Type B pancreatic cell (in vitro differentiated cells): ENCODE data around the gene WTIP. TPM values are rescaled to one million over a fixed set of nuclear protein-coding genes. Genes with fewer than 3 reads are reported as not detected.
A peak's percentile ranks its signal among the peaks of the same experiment; 100 is the strongest.

Source experiments
- DNase-seq: peaks from one replicate; pipeline ENCODE4 v3.0.0; 2021; ENCODE audit warnings: mixed read lengths; ENCODE audit not compliant: unreplicated experiment; ENCODE audit errors: extremely low spot score
- H3K27ac Mint-ChIP-seq: 2 replicates; pipeline ENCODE4 v1.8.0; 2021; ENCODE audit warnings: mild to moderate bottlenecking, mixed read lengths
- H3K27me3 Mint-ChIP-seq: 2 replicates; pipeline ENCODE4 v1.8.0; 2021; ENCODE audit warnings: mixed read lengths
- H3K36me3 Mint-ChIP-seq: 2 replicates; pipeline ENCODE4 v1.8.0; 2021; ENCODE audit warnings: mixed read lengths
- H3K4me1 Mint-ChIP-seq: one replicate; pipeline ENCODE4 v1.8.0; 2021; ENCODE audit warnings: mixed read lengths; ENCODE audit not compliant: unreplicated experiment
- H3K4me3 Mint-ChIP-seq: 2 replicates; pipeline ENCODE4 v1.8.0; 2021; ENCODE audit warnings: mild to moderate bottlenecking, mixed read lengths
- H3K9me3 Mint-ChIP-seq: 2 replicates; pipeline ENCODE4 v1.8.0; 2021; ENCODE audit warnings: mixed read lengths
- total RNA-seq: library from RNA; stranded (reverse); gene quantifications from 2 replicates; pipeline ENCODE4 v1.2.1, GENCODE V29; 2021; ENCODE audit warnings: low replicate concordance
- TF ChIP-seq, protein P1 (sequence below): fragments of 200-600 bp; sonication (generic); conservative IDR thresholded peaks from 2 replicates; pipeline ENCODE4 v1.5.0; 2021; ENCODE audit warnings: antibody characterized with exemption, mild to moderate bottlenecking

The WTIP gene
- total RNA-seq, 1 donor from 2014 or later = 23.9 TPM

DNA sequence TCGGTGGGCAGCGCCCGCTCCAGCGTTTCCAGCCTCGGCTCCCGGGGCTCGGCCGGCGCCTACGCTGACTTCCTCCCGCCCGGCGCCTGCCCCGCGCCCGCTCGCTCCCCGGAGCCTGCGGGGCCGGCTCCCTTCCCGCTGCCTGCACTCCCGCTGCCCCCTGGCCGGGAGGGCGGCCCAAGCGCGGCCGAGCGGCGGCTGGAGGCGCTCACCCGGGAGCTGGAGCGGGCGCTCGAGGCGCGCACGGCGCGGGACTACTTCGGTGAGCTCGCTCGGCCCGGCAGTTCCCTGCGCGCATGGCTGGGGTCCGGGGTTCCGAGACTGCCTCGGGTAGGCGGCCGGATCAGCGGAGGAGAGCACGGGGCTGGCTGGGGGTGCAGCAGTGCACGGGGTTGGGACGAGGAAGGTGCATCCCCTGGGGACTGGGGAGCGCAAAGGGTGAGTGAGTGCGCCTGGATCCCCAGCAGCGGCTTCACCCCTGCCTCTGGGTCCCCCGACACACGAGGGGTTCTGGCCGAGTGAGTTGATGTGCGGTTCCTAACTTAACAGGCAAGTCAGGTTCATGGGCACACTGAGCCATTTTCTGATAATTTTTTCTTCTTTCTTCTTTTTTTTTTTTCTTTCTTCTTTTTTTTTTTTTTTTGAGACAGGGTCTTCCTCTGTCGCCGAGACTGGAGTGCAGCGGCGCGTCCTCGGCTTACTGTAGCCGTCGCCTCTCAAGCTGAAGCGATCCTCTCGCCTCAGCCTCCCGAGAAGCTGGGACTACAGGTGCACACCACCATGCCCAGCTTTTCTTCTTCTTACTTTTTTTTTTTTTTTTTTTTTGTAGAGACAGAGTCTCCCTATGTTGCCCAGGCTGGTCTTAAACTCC lies 1.1 kb downstream of the WTIP start:
- Mint-ChIP-seq H3K4me3 (peak overlapping the region; percentile 84), H3K36me3 (no peaks in the 10 kb centered on the region), H3K4me1 (peaks cover 12% of the 10 kb centered on the region), H3K27ac (peak overlapping the region; percentile 42), H3K9me3 (no peaks in the 10 kb centered on the region), H3K27me3 (no peaks in the 10 kb centered on the region)
- no peak for DNase-seq
- TF ChIP-seq, protein P1, sequence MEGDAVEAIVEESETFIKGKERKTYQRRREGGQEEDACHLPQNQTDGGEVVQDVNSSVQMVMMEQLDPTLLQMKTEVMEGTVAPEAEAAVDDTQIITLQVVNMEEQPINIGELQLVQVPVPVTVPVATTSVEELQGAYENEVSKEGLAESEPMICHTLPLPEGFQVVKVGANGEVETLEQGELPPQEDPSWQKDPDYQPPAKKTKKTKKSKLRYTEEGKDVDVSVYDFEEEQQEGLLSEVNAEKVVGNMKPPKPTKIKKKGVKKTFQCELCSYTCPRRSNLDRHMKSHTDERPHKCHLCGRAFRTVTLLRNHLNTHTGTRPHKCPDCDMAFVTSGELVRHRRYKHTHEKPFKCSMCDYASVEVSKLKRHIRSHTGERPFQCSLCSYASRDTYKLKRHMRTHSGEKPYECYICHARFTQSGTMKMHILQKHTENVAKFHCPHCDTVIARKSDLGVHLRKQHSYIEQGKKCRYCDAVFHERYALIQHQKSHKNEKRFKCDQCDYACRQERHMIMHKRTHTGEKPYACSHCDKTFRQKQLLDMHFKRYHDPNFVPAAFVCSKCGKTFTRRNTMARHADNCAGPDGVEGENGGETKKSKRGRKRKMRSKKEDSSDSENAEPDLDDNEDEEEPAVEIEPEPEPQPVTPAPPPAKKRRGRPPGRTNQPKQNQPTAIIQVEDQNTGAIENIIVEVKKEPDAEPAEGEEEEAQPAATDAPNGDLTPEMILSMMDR = no peak

DNA sequence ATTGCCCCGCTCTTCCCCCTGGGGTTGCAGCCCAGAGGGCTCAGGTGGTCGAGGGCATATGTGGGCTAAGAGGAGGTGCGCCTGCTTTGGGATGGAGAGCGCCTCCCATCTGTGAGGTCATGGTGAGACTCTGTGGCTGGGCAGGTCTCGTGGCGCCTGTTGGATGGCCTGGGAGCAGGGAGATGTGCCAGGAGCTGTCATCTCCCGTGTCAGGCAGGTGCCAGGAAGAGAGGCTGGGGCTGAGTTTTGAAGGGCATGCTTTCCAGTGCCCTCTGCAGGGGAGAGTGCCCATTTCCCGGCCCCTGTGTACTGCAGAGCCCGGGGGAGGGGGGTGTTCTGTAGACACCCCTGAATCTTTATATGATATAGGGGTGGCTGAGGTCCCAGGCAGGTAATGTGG lies 2.8 kb downstream of the WTIP start:
- TF ChIP-seq, protein P1 = no peak
- H3K27ac Mint-ChIP-seq = no peak overlapping the region
- peak overlapping the region; percentile 36 for H3K4me3 Mint-ChIP-seq
- peaks cover 12% of the 10 kb centered on the region for H3K4me1 Mint-ChIP-seq
- H3K27me3 Mint-ChIP-seq = no peaks in the 10 kb centered on the region
- H3K9me3 Mint-ChIP-seq = no peaks in the 10 kb centered on the region
- no peaks in the 10 kb centered on the region for H3K36me3 Mint-ChIP-seq
- DNase-seq = no peak

DNA sequence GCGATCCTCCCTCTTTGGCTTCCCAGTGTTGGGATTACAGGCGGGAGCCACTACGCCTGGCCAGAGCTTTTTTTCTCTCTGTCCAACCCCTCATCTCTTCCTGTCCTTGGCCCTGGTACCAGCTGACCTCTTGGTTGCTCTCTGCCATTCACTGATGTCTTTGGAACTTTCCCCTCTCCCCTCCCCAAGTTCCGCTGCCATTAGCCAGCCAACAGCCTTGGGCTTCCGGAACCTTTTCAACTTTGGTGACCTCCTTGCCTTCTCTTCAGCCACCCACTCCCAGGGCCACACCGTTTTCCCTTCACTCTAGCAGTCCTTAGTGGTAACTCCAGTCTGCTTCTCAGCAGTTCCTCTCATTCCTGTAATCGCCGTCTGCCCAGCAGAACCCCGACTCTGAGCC lies 4.3 kb downstream of the WTIP start:
- Mint-ChIP-seq H3K4me1 (peaks cover 12% of the 10 kb centered on the region), H3K27ac (no peak overlapping the region), H3K27me3 (no peaks in the 10 kb centered on the region), H3K36me3 (no peaks in the 10 kb centered on the region), H3K4me3 (peak overlapping the region; percentile 33), H3K9me3 (no peaks in the 10 kb centered on the region)
- DNase-seq = no peak
- TF ChIP-seq, protein P1 = no peak

DNA sequence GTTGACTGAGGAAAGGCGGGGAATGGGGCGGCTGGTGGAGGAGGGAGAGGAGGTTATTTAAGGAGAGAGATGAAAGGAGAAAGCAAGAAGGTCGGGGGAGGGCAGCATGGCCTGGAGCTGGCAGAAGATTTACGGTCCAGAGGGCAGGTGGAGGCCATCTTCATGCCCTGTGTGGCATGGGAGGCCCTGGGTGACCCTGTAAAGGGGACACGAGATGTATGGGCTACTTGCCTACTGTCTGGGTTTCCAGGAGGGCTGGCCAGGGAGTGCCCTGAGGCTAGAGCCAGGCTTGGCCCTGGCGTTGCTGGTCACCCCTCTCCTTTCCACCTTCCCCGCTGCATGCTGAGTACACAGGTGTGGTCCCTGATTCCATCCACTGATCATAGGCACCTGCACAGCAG lies 6.1 kb downstream of the WTIP start:
- Mint-ChIP-seq H3K27ac (peak overlapping the region; percentile 29), H3K4me3 (no peak overlapping the region), H3K27me3 (no peaks in the 10 kb centered on the region), H3K9me3 (no peaks in the 10 kb centered on the region), H3K36me3 (no peaks in the 10 kb centered on the region), H3K4me1 (peaks cover 12% of the 10 kb centered on the region)
- TF ChIP-seq, protein P1 = no peak
- DNase-seq = no peak

DNA sequence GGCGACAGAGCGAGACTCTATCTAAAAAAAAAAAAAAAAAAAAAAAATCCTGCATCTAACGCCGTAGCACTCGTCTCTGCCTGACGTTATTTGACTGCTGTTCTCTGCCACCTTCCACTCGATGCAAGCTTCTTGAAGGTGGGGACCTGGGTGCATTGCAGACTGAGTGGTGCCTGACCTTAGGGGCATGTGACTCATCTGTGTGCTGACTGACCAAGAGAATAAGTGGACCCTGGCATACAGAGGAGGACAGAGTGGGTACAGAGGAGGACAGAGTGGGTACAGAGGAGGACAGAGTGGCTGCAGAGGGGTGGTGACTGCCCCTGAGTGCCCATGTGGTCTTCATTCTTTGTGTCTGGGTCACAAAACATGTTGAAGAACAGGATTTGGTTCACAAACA lies 7.6 kb downstream of the WTIP start:
- no peaks in the 10 kb centered on the region for H3K9me3 Mint-ChIP-seq
- H3K27ac Mint-ChIP-seq = no peak overlapping the region
- no peak for DNase-seq
- H3K4me3 Mint-ChIP-seq = no peak overlapping the region
- H3K4me1 Mint-ChIP-seq = peaks cover 6% of the 10 kb centered on the region
- TF ChIP-seq, protein P1 = no peak
- H3K36me3 Mint-ChIP-seq = peaks cover 6% of the 10 kb centered on the region
- no peaks in the 10 kb centered on the region for H3K27me3 Mint-ChIP-seq
